BJ (cell line): ENCODE data around the gene COPS4. TPM values are rescaled to one million over a fixed set of nuclear protein-coding genes. Genes with fewer than 3 reads are reported as not detected.
"Not testable (repeated sequence)": the region's sequence is repeated elsewhere in the genome, so short reads cannot be mapped to it uniquely, and the experiment has no call there.

Experiments used
- CTCF ChIA-PET: fragments of 350-600 bp; formaldehyde crosslinking; extraction: SDS; loops from one replicate; lab custom pipeline; 2021; ENCODE audit warnings: antibody characterized with exemption, inconsistent platforms; lab: Yijun Ruan, JAX
- POLR2A ChIA-PET: fragments of 300-600 bp; sonication (Branson Sonifier 250); formaldehyde crosslinking; extraction: SDS; loops from one replicate; lab custom pipeline; 2021; ENCODE audit warnings: antibody characterized with exemption; lab: Charles Lee
- DNase-seq: peaks from one replicate; pipeline ENCODE4 v3.0.0-alpha.2; 2011; ENCODE audit warnings: low read depth
- H3K27me3 ChIP-seq: 2 replicates; pipeline ENCODE4 v1.6.0; 2011; ENCODE audit warnings: low read length; ENCODE audit not compliant: control insufficient read depth, insufficient read depth
- H3K36me3 ChIP-seq: 2 replicates; pipeline ENCODE4 v1.5.1; 2011; ENCODE audit warnings: low read length; ENCODE audit not compliant: control insufficient read depth, insufficient read depth
- H3K4me3 ChIP-seq: 2 replicates; pipeline ENCODE4 v1.5.1; 2011; ENCODE audit warnings: low read depth, mild to moderate bottlenecking, control low read depth, low read length
- CTCF ChIP-seq: IDR thresholded peaks from 2 replicates; pipeline ENCODE4 v1.5.1; 2011; ENCODE audit warnings: low read depth, mild to moderate bottlenecking, control low read depth, inconsistent platforms, low read length, moderate library complexity; ENCODE audit not compliant: insufficient read depth
- polyA plus RNA-seq: library from polyadenylated mRNA; depleted of rRNA; stranded (reverse); fragments of >200 nt; gene quantifications from 2 replicates; pipeline ENCODE4 v1.2.3, GENCODE V29; 2011

COPS4 gene
- polyA plus RNA-seq, 1 experiment = 70.2 TPM

- H3K4me3 ChIP-seq = peak overlapping the region; percentile 70
- TF ChIP-seq CTCF = no peak
- no peaks in the 10 kb centered on the region for H3K36me3 ChIP-seq
- no peak for DNase-seq
- no peaks in the 10 kb centered on the region for H3K27me3 ChIP-seq
- POLR2A ChIA-PET = no interaction called here
- CTCF ChIA-PET = no interaction called here
These were observed 21.5 kb upstream of the COPS4 start for GRCh38 chr4:83013420-83013867.

GRCh38 chr4:83013902-83014301 is 21.1 kb upstream of the COPS4 start:
- ChIA-PET CTCF (interaction anchor here (1.1 kb wide), 1 partner anchor 253 kb away, joined by 4 read pairs; no protein-coding TSS in a partner anchor), POLR2A (no interaction called here)
- no peaks in the 10 kb centered on the region for H3K36me3 ChIP-seq
- TF ChIP-seq CTCF = no peak
- no peak for DNase-seq
- no peak overlapping the region for H3K4me3 ChIP-seq
- no peaks in the 10 kb centered on the region for H3K27me3 ChIP-seq

- POLR2A ChIA-PET = no interaction called here
- CTCF ChIA-PET = no interaction called here
- DNase-seq = no peak
- no peaks in the 10 kb centered on the region for H3K36me3 ChIP-seq
- H3K27me3 ChIP-seq = no peaks in the 10 kb centered on the region
- H3K4me3 ChIP-seq = no peak overlapping the region
- no peak for TF ChIP-seq CTCF
These were observed 15.0 kb upstream of the COPS4 start for GRCh38 chr4:83019794-83020494.

- Histone ChIP-seq H3K4me3 (no peak overlapping the region), H3K36me3 (no peaks in the 10 kb centered on the region), H3K27me3 (no peaks in the 10 kb centered on the region)
- TF ChIP-seq CTCF = no peak
- no peak for DNase-seq
- CTCF ChIA-PET = no interaction called here
- POLR2A ChIA-PET = no interaction called here
These were observed 12.1 kb upstream of the COPS4 start for GRCh38 chr4:83022724-83023450.

GRCh38 chr4:83023599-83023998 is 11.4 kb upstream of the COPS4 start:
- H3K36me3 ChIP-seq, H3K4me3 ChIP-seq, H3K27me3 ChIP-seq, CTCF ChIA-PET, DNase-seq: not testable (repeated sequence)
- POLR2A ChIA-PET = interaction anchor here (0.6 kb wide), 1 partner anchor 12 kb away, joined by 21 read pairs; no protein-coding TSS in a partner anchor
